IPS-18a (cell line): ENCODE measurements around the gene RBMS1.

Experiments used
- H3K27ac ChIP-seq: one replicate; pipeline ENCODE4 v1.5.1; 2013; ENCODE audit warnings: low read length
- H3K27me3 ChIP-seq: one replicate; pipeline ENCODE4 v1.6.1; 2013; ENCODE audit warnings: mild to moderate bottlenecking, low read length; ENCODE audit not compliant: control insufficient read depth, insufficient read depth
- H3K36me3 ChIP-seq: one replicate; pipeline ENCODE4 v1.6.1; 2013; ENCODE audit warnings: low read depth, low read length; ENCODE audit not compliant: control insufficient read depth
- H3K4me1 ChIP-seq: one replicate; pipeline ENCODE4 v1.6.1; 2013; ENCODE audit warnings: low read depth, low read length; ENCODE audit not compliant: control insufficient read depth
- H3K4me3 ChIP-seq: one replicate; pipeline ENCODE4 v1.5.1; 2013; ENCODE audit warnings: low read length
- H3K9ac ChIP-seq: one replicate; pipeline ENCODE4 v1.6.1; 2013; ENCODE audit warnings: mild to moderate bottlenecking, low read length, moderate library complexity
- H3K9me3 ChIP-seq: one replicate; pipeline ENCODE4 v1.6.1; 2013; ENCODE audit warnings: low read depth, low read length; ENCODE audit not compliant: control insufficient read depth

The RBMS1 gene

DNA sequence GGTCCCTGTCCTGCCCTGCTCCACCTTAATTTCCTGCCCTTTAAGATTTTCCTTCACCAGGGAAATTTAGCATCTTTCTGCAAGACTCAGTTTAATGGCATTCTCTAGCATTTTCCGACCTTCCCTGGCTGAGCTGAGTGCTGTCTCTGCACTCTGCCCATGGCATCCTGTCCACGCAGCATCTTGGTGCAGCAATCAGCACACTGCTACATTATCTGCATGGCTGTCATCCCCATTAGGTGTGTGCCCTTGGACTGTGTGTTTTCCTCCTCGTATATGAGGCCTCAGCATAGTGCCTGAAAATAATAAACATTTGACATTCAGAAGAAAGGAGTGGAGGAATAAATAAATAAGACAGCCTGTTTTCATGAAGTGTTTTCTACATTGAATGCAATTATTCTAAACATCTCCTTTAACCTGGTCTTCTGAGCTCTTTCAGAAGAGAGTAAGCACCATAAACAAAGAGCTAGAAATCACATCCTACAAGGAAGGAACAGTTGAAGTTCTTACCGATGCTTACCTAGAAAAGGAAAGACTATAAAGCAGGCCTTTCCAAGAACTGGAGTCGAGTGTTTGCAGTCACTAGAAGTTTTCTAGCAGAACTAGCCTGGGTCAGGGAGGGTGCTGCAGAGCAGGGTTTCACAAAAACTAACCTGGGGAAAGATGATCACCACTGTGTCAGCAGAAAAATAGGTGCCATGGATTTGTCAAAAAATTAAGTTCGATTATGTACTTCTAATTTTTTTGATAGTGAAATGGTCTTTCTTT, 162.2 kb downstream of the RBMS1 start:
- H3K9ac ChIP-seq = no peak overlapping the region
- H3K4me3 ChIP-seq = no peak overlapping the region
- no peaks in the 10 kb centered on the region for H3K9me3 ChIP-seq
- H3K27ac ChIP-seq = no peak overlapping the region
- peaks cover 9% of the 10 kb centered on the region for H3K4me1 ChIP-seq
- H3K36me3 ChIP-seq = no peaks in the 10 kb centered on the region
- H3K27me3 ChIP-seq = no peaks in the 10 kb centered on the region

DNA sequence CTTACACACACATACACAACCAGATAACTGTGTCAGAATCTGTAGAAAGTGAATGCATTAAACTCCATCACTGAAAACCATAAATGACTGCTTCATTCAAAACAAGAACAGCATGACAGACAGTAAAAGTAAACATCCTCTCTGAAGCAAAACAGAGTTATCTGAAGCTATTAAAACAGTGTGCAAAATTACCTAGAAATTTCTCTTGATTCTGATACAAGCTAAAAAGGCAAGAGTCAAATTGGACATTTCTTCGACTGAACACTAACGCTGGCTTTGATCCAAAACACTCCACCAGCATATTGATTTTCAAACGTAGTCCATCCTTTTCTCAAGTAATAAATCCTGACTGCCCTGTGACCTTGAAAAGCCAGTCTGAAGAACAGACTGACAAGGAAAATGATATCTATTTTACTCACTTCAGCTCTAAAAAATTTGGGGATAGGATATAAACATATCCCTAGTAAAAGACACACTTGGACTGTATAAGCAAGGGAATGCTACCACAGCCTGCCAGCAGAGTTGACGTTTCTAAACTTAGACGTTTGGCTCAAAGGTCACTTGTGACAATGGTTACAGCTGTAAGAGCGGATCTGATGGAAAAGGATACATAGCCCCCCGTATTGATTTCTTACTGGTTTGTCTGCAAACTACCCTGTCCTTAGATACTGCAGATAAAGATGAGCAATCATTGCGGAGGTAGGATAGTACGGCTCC, 164.6 kb downstream of the RBMS1 start:
- H3K4me3 ChIP-seq = no peak overlapping the region
- no peaks in the 10 kb centered on the region for H3K27me3 ChIP-seq
- H3K9ac ChIP-seq = no peak overlapping the region
- peaks cover 15% of the 10 kb centered on the region for H3K4me1 ChIP-seq
- no peaks in the 10 kb centered on the region for H3K36me3 ChIP-seq
- no peaks in the 10 kb centered on the region for H3K9me3 ChIP-seq
- no peak overlapping the region for H3K27ac ChIP-seq

DNA sequence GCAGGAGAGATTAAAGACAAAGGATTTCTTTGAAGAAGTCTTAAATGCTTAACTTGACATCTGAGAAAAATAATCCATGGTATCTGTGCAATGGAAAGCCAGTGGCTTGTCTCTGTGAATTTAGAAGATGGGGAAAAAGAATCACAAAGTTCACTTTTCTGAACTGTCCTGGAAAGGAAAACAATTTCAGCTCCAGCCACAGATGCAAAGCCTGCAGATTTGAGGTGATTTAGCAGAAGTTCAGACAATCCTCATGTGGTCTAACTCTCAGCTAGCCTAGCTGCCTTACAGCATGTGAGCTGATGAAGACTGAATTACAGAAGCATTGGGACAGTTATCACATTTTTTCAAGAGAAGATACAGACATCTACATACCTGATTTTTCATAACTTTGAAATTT, 166.8 kb downstream of the RBMS1 start:
- Histone ChIP-seq H3K9me3 (no peaks in the 10 kb centered on the region), H3K4me3 (no peak overlapping the region), H3K9ac (no peak overlapping the region), H3K27me3 (no peaks in the 10 kb centered on the region), H3K4me1 (peaks cover 13% of the 10 kb centered on the region), H3K36me3 (no peaks in the 10 kb centered on the region), H3K27ac (no peak overlapping the region)

DNA sequence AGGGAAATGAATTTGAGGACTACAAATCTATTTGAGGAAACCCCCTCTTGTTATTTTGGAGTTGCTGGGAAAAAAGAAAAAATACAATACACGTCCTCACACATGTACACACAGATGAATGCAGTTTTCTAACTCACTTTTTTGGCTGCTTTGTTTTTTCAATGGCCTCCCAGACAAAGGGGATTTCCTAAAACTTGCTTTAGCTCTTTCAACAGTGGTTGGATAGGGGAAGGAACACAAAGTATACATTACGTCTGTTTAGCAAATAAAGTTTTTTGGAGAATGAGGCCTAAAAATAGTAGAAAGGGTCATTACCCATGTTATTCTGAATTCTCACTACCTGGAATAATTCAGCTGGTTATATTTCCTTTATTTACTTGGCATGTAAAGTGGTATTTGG, 168.2 kb downstream of the RBMS1 start:
- H3K27ac ChIP-seq = no peak overlapping the region

DNA sequence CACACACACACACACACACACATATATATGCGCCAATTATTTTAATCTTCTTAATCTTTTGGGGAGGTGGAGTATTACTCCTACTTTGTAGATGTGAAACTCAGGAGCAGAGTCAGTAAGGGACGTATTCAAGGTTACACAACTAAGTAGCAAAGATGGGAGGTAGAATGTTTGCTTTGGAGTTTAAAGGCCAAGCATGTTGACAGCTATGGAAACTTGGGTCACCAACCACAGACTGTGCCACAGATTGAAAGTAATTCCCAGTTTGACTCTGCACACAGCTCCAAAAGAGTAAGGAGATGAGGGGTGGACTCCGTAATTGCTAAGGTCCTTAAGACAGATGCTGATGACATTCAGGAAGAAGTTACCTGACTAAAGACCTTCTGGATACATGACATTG, 168.7 kb downstream of the RBMS1 start:
- H3K4me3 ChIP-seq = no peak overlapping the region
- no peak overlapping the region for H3K27ac ChIP-seq
- H3K27me3 ChIP-seq = no peaks in the 10 kb centered on the region
- H3K36me3 ChIP-seq = no peaks in the 10 kb centered on the region
- H3K9ac ChIP-seq = no peak overlapping the region
- no peaks in the 10 kb centered on the region for H3K9me3 ChIP-seq
- H3K4me1 ChIP-seq = peaks cover 13% of the 10 kb centered on the region

More for the DNA sequence above, 168.2 kb downstream of the RBMS1 start:
- Histone ChIP-seq H3K4me1 (peaks cover 13% of the 10 kb centered on the region), H3K4me3 (no peak overlapping the region), H3K36me3 (no peaks in the 10 kb centered on the region), H3K9ac (no peak overlapping the region), H3K27me3 (no peaks in the 10 kb centered on the region), H3K9me3 (no peaks in the 10 kb centered on the region)

DNA sequence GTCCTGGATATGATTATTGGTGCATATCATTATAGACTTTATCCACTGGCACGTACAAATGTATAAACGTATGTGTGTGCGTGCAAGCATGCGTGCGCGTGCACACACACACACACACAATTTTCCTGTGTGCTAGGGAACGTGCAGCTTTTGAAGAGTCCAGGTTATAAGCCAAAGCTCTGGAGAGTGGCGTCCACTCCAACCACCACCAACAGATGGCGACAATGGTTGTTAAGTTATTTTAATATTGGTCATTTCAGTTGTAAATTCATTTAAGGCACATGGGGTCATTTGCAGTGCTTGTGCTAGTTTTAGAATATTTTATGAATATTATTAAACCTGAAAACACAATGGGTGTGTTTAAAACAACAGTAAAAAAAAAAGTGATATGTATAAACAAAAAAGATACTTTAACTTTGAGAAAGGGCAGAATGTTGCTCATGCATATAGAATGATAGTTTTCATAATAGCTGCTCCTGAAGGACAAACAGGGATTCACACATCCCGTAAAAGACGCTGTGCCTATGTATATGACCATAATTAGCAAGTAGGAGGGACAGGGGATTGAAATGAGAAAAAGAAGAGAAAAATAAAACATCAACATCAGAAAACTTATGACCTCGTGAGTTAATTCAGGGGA, 169.3 kb downstream of the RBMS1 start:
- Histone ChIP-seq H3K27me3 (no peaks in the 10 kb centered on the region), H3K9me3 (no peaks in the 10 kb centered on the region), H3K4me1 (peaks cover 13% of the 10 kb centered on the region), H3K27ac (no peak overlapping the region), H3K9ac (no peak overlapping the region), H3K36me3 (no peaks in the 10 kb centered on the region), H3K4me3 (no peak overlapping the region)

DNA sequence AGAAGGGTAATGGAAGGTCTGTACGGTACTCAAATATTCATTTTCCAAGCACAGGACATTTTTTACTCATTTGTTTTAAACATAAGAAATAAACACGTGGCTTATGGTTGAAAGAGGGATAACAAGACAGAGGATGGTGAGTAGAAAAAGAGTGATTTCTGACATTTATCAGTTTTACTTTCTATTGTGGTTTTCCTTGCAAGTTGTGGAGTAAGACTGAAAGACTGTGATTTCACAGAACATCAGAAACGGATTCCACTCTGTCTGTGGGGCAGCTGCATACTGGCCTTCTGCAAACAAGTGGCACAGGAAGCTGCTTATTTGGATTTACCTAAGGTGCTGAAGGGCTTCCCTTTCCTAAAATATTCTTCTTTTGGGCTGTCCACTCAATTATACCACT, 171.3 kb downstream of the RBMS1 start:
- H3K36me3 ChIP-seq = no peaks in the 10 kb centered on the region
- no peaks in the 10 kb centered on the region for H3K9me3 ChIP-seq
- no peak overlapping the region for H3K9ac ChIP-seq
- no peak overlapping the region for H3K27ac ChIP-seq
- H3K4me1 ChIP-seq = peaks cover 13% of the 10 kb centered on the region
- H3K4me3 ChIP-seq = no peak overlapping the region
- H3K27me3 ChIP-seq = no peaks in the 10 kb centered on the region

DNA sequence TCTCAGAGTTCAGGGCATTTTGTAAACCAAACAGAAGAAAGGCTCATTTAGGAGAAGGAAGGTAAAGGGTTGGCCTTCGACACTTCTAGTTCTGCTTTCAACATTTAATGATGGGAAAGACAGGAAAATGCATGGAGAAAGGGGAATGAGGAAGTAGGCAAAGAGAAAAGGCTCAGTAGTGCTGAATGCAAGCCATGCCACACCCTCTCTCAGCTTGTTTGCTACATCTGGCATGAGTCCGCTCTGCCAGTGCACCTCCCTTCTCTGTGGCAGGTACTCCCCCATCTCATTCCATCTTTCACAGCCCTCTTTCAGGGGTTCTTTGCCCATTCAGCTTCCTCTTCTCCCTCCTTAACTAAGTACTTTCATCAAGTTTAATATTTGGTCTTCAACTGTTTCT, 172.6 kb downstream of the RBMS1 start:
- H3K9ac ChIP-seq = no peak overlapping the region
- H3K4me1 ChIP-seq = peaks cover 8% of the 10 kb centered on the region

DNA sequence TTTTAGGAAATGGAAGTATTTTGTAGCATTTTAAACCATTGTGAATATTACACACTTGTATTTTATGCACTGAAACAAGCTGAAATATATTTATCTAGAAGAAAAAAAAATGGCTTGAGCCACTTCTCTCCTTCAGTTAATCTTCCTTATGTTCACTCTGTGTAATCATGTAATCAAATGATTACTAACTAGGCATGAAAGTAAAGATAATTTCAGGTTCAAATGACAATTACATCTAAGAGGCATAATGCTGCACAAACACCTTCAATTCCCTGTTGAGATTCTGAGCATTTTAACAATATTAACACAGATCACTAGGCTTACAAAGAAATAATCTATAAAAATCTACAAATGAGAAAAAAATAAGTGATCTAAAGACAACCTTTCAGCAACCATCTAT, 173.9 kb downstream of the RBMS1 start:
- Histone ChIP-seq H3K27ac (no peak overlapping the region), H3K27me3 (no peaks in the 10 kb centered on the region), H3K4me1 (peaks cover 8% of the 10 kb centered on the region), H3K9me3 (no peaks in the 10 kb centered on the region), H3K4me3 (no peak overlapping the region), H3K9ac (no peak overlapping the region), H3K36me3 (no peaks in the 10 kb centered on the region)

More for the DNA sequence above, 172.6 kb downstream of the RBMS1 start:
- Histone ChIP-seq H3K9me3 (no peaks in the 10 kb centered on the region), H3K27ac (no peak overlapping the region), H3K36me3 (no peaks in the 10 kb centered on the region), H3K27me3 (no peaks in the 10 kb centered on the region), H3K4me3 (no peak overlapping the region)

DNA sequence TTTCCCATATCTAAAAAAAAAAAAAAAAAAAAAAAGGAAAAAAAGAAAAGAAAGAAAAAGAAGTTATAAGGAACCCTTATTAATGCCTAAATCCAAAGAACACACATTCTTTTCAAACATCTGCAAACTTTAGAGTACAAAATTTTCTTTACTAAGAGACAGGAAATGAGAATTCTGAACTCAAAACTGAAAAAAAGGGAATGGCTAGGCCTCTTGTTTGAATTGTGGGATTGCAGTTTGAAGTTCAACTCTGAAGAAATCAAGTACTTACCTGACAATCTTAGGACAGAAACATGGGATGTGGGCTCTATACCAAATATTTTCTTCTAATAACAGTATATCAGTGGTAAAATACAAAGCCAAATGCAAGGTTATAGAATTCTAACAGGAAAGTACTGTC, 175.4 kb downstream of the RBMS1 start:
- no peaks in the 10 kb centered on the region for H3K27me3 ChIP-seq
- H3K4me1 ChIP-seq = no peaks in the 10 kb centered on the region
- no peak overlapping the region for H3K9ac ChIP-seq
- H3K36me3 ChIP-seq = no peaks in the 10 kb centered on the region
- H3K4me3 ChIP-seq = no peak overlapping the region
- no peak overlapping the region for H3K27ac ChIP-seq
- no peaks in the 10 kb centered on the region for H3K9me3 ChIP-seq

DNA sequence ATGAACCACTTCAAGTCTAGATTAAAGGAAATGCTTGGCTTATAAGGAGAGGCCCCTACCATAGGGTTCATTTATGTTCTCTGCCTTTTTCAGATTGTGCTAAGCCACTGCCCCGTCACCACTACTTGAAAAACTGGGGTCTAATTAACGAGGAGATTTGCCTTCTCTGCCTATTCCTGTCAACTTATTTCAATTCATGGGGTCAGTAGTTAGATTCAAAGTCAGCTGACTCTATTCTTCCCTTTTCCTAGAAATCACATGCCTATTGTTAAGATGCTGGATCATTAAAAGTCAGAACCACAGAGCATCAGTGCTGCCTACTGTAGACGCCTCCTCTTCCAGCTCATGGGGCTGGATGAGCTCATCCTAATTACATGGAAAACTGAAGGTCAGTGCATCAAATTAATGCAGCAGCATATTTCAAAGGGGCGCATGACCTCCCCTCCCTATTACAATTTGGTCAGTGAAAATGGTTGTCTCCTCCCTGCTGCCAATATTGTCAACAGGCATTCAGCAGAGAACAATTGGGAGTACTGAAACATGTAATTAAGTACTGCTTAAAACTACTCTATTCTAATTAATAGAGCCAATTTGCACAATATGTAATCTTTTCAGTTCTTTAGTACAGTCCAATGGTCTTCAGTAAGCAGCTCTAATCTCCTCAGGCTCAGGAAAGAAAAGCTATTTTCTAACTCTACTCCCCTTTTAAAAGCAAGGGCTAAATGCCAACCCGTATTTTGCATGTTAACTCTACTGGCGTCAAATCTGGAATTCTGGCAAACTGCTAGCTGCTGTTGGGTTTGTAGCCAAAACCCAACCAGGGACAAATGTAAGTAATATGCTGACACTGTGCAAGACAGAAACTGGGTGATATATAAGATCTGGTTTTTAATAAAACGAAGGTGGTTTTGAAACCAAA, 176.2 kb downstream of the RBMS1 start:
- no peaks in the 10 kb centered on the region for H3K27me3 ChIP-seq
- H3K4me1 ChIP-seq = no peaks in the 10 kb centered on the region
- H3K36me3 ChIP-seq = no peaks in the 10 kb centered on the region
- no peak overlapping the region for H3K4me3 ChIP-seq
- no peaks in the 10 kb centered on the region for H3K9me3 ChIP-seq
- no peak overlapping the region for H3K27ac ChIP-seq
- H3K9ac ChIP-seq = no peak overlapping the region
